SH-SY5Y (cell line): ENCODE data around the gene CYSTM1.

Source experiments
- GATA2 ChIP-seq: IDR thresholded peaks from 2 replicates; pipeline ENCODE4 v1.6.1; 2011; ENCODE audit warnings: mild to moderate bottlenecking, low read depth, low read length
- GATA3 ChIP-seq: IDR thresholded peaks from 2 replicates; pipeline ENCODE4 v1.6.1; 2011; ENCODE audit warnings: low read depth, mild to moderate bottlenecking, low read length, moderate library complexity

GRCh38 chr5:140140435-140140834 lies 34.6 kb upstream of the CYSTM1 start:
- no peak for TF ChIP-seq GATA2
- TF ChIP-seq GATA3, result no peak
